ENCODE measurements around the gene LMBR1.
"Not testable (repeated sequence)": the region's sequence is repeated elsewhere in the genome, so short reads cannot be mapped to it uniquely, and the experiment has no call there.

LMBR1 gene

GRCh38 chr7:156650042-156650441 lies 242.9 kb downstream of the LMBR1 start:
- DNase-seq: no peak

GRCh38 chr7:156647330-156647729 lies 245.7 kb downstream of the LMBR1 start:
- not testable (repeated sequence) for DNase-seq

- no peak for DNase-seq
These were observed 250.5 kb downstream of the LMBR1 start for GRCh38 chr7:156642306-156643045.

GRCh38 chr7:156640949-156641485 lies 252.0 kb downstream of the LMBR1 start:
- DNase-seq: no peak

- DNase-seq: peak; percentile 73
These were observed 252.6 kb downstream of the LMBR1 start, which contains the start of gene RNF32 for GRCh38 chr7:156640257-156640948. RNF32 (plus strand) TSS chr7:156640774; CDS start chr7:156643878, 3,104 bp downstream.

GRCh38 chr7:156639426-156640256 lies 253.3 kb downstream of the LMBR1 start:
- DNase-seq: no peak

GRCh38 chr7:156638443-156639077 lies 254.4 kb downstream of the LMBR1 start:
- no peak for DNase-seq

GRCh38 chr7:156637093-156637492 lies 255.9 kb downstream of the LMBR1 start:
- not testable (repeated sequence) for DNase-seq

GRCh38 chr7:156635529-156636385 lies 257.2 kb downstream of the LMBR1 start:
- DNase-seq: no peak

GRCh38 chr7:156634117-156634516 lies 258.9 kb downstream of the LMBR1 start:
- DNase-seq: no peak

GRCh38 chr7:156629873-156630272 lies 263.1 kb downstream of the LMBR1 start:
- no peak for DNase-seq

- DNase-seq: no peak
These were observed 264.4 kb downstream of the LMBR1 start for GRCh38 chr7:156628562-156628961.

Data from activated gamma-delta T cell (primary cell).